GM12865 (cell line): ENCODE data around the gene MCUR1.
"Not testable (repeated sequence)": the region's sequence is repeated elsewhere in the genome, so short reads cannot be mapped to it uniquely, and the experiment has no call there.

Source experiments
- DNase-seq: peaks from one replicate; pipeline ENCODE4 v3.0.0; 2010; ENCODE audit warnings: low read depth
- H3K4me3 ChIP-seq: 2 replicates; pipeline ENCODE4 v1.5.1; 2011; ENCODE audit warnings: mild to moderate bottlenecking, low read depth, low read length, control low read depth
- CTCF ChIP-seq: IDR thresholded peaks from 2 replicates; pipeline ENCODE4 v1.5.1; 2011; ENCODE audit warnings: low read length, control low read depth, low read depth, inconsistent platforms; ENCODE audit not compliant: insufficient read depth; ENCODE audit errors: missing control alignments

MCUR1 gene

GRCh38 chr6:13851803-13852202, 37.4 kb upstream of the MCUR1 start:
- H3K4me3 ChIP-seq = no peak overlapping the region
- DNase-seq = no peak
- no peak for TF ChIP-seq CTCF

GRCh38 chr6:13851330-13851729, 37.0 kb upstream of the MCUR1 start:
- no peak for DNase-seq
- H3K4me3 ChIP-seq = no peak overlapping the region
- TF ChIP-seq CTCF = no peak

GRCh38 chr6:13850690-13851089, 36.3 kb upstream of the MCUR1 start:
- not testable (repeated sequence) for DNase-seq

GRCh38 chr6:13848522-13849150, 34.3 kb upstream of the MCUR1 start:
- no peak for TF ChIP-seq CTCF
- DNase-seq = no peak
- H3K4me3 ChIP-seq = no peak overlapping the region

More at GRCh38 chr6:13850690-13851089, 36.3 kb upstream of the MCUR1 start:
- not testable (repeated sequence) for H3K4me3 ChIP-seq

- no peak for TF ChIP-seq CTCF
- no peak for DNase-seq
- H3K4me3 ChIP-seq = no peak overlapping the region
Observed at GRCh38 chr6:13847326-13848050, 33.1 kb upstream of the MCUR1 start.

GRCh38 chr6:13846841-13847240, 32.5 kb upstream of the MCUR1 start:
- no peak for DNase-seq
- H3K4me3 ChIP-seq = no peak overlapping the region

GRCh38 chr6:13841936-13842335, 27.6 kb upstream of the MCUR1 start:
- no peak for DNase-seq
- H3K4me3 ChIP-seq = no peak overlapping the region
- TF ChIP-seq CTCF = no peak

More at GRCh38 chr6:13846841-13847240, 32.5 kb upstream of the MCUR1 start:
- no peak for TF ChIP-seq CTCF
